HUDEP-2 (cell line): ENCODE data around the gene METRN.
"Not testable (repeated sequence)": the region's sequence is repeated elsewhere in the genome, so short reads cannot be mapped to it uniquely, and the experiment has no call there.

Experiments
- DNase-seq, 76 experiments: peaks; one replicate each; lab custom pipeline; 2025; ENCODE audit not compliant: unreplicated experiment in 76 of 76; lab: John Stamatoyannopoulos, UW

Gene METRN

GRCh38 chr16:751152-752006 is 36.5 kb downstream of the METRN start:
- no peak for DNase-seq

- DNase-seq: no peak
Measured at GRCh38 chr16:752007-752312, 37.0 kb downstream of the METRN start.

GRCh38 chr16:754121-754607 is 39.2 kb downstream of the METRN start:
- DNase-seq: not testable (repeated sequence)

- DNase-seq: no peak
Measured at GRCh38 chr16:754656-755055, 39.7 kb downstream of the METRN start.

- no peak for DNase-seq
Measured at GRCh38 chr16:756428-756827, 41.5 kb downstream of the METRN start.

- no peak for DNase-seq
Measured at GRCh38 chr16:759110-759910, 44.4 kb downstream of the METRN start.

GRCh38 chr16:760065-760464 is 45.1 kb downstream of the METRN start:
- DNase-seq: no peak

GRCh38 chr16:760545-761343 is 45.8 kb downstream of the METRN start, which contains the start of gene MSLN:
Gene MSLN (plus strand): TSS chr16:760734. CDS start chr16:762681, 1,947 bp downstream.
- no peak for DNase-seq

- no peak for DNase-seq
Measured at GRCh38 chr16:761625-762513, 47.0 kb downstream of the METRN start.

GRCh38 chr16:762595-763268 is 47.8 kb downstream of the METRN start:
- no peak for DNase-seq

- DNase-seq: no peak
Measured at GRCh38 chr16:763369-764183, 48.7 kb downstream of the METRN start.

- DNase-seq: no peak
Measured at GRCh38 chr16:764184-764750, 49.3 kb downstream of the METRN start.

GRCh38 chr16:764848-765487 is 50.0 kb downstream of the METRN start:
- DNase-seq: no peak

- DNase-seq: no peak
Measured at GRCh38 chr16:765488-765865, 50.6 kb downstream of the METRN start.

- no peak for DNase-seq
Measured at GRCh38 chr16:766008-766819, 51.3 kb downstream of the METRN start.

GRCh38 chr16:766820-767640 is 52.1 kb downstream of the METRN start:
- DNase-seq: no peak
